Neuronal stem cell (in vitro differentiated cells): Measurements from ENCODE around the gene FHOD3.

Experiments used
- DNase-seq: peaks from one replicate; pipeline ENCODE4 v3.0.0-alpha.2; 2013; ENCODE audit warnings: low spot score
- H2AFZ ChIP-seq: one replicate; pipeline ENCODE4 v1.6.1; 2013; ENCODE audit warnings: mild to moderate bottlenecking, low read length, inconsistent platforms
- H2AK5ac ChIP-seq: 2 replicates; pipeline ENCODE4 v1.6.1; 2013; ENCODE audit warnings: low read depth, mild to moderate bottlenecking, inconsistent platforms, low read length, moderate library complexity, mixed read lengths
- H2BK120ac ChIP-seq: 2 replicates; pipeline ENCODE4 v1.6.1; 2013; ENCODE audit warnings: low read depth, mild to moderate bottlenecking, inconsistent platforms, low read length, moderate library complexity, mixed read lengths
- H2BK12ac ChIP-seq: one replicate; pipeline ENCODE4 v1.6.1; 2013; ENCODE audit warnings: low read length, inconsistent platforms
- H2BK15ac ChIP-seq: 2 replicates; pipeline ENCODE4 v1.6.1; 2013; ENCODE audit warnings: mild to moderate bottlenecking, low read length, inconsistent platforms, mixed read lengths
- H2BK5ac ChIP-seq: one replicate; pipeline ENCODE4 v1.6.1; 2013; ENCODE audit warnings: inconsistent platforms, mild to moderate bottlenecking, low read length, moderate library complexity
- H3K14ac ChIP-seq: one replicate; pipeline ENCODE4 v1.6.1; 2013; ENCODE audit warnings: low read length, inconsistent platforms
- H3K18ac ChIP-seq: 2 replicates; pipeline ENCODE4 v1.6.1; 2013; ENCODE audit warnings: low read length, inconsistent platforms
- H3K23ac ChIP-seq: 2 replicates; pipeline ENCODE4 v1.6.1; 2013; ENCODE audit warnings: low read depth, mild to moderate bottlenecking, mixed read lengths, low read length, inconsistent platforms; ENCODE audit not compliant: poor library complexity
- H3K27ac ChIP-seq: replicated peaks from 3 replicates; pipeline ENCODE4 v1.5.1; 2013; ENCODE audit warnings: low read length, inconsistent platforms
- H3K27me3 ChIP-seq, 3 experiments: 2 replicates each; pipeline ENCODE4 v1.6.1; 2013; ENCODE audit warnings: low read length in 3 of 3, mild to moderate bottlenecking in 2 of 3, inconsistent platforms in 1 of 3, low read depth in 1 of 3, mixed read lengths in 1 of 3, moderate library complexity in 1 of 3; ENCODE audit not compliant: control insufficient read depth in 3 of 3, insufficient read depth in 3 of 3
- H3K36me3 ChIP-seq, 2 donors: replicated peaks in 1 of 2; 2 replicates each; pipeline ENCODE4 v1.6.1; 2013; ENCODE audit warnings: low read length in 2 of 2; ENCODE audit not compliant: control insufficient read depth in 2 of 2, insufficient read depth in 2 of 2
- H3K4ac ChIP-seq: 2 replicates; pipeline ENCODE4 v1.6.1; 2013; ENCODE audit warnings: inconsistent platforms, mild to moderate bottlenecking, low read length, moderate library complexity
- H3K4me1 ChIP-seq, 2 donors: 1 replicate in 1 of 2; 2 replicates in 1 of 2; pipeline ENCODE4 v1.6.1; 2013; ENCODE audit warnings: low read length in 2 of 2, low read depth in 1 of 2; ENCODE audit not compliant: control insufficient read depth in 2 of 2, insufficient read depth in 1 of 2
- H3K4me2 ChIP-seq: one replicate; pipeline ENCODE4 v1.6.1; 2013; ENCODE audit warnings: mild to moderate bottlenecking, low read length, inconsistent platforms; ENCODE audit not compliant: insufficient read depth, poor library complexity, severe bottlenecking
- H3K4me3 ChIP-seq, 2 donors: 2 replicates each; pipeline ENCODE4 v1.5.1; 2013; ENCODE audit warnings: low read length in 2 of 2, mild to moderate bottlenecking in 2 of 2, inconsistent platforms in 1 of 2, moderate library complexity in 1 of 2
- H3K79me1 ChIP-seq: one replicate; pipeline ENCODE4 v1.6.1; 2013; ENCODE audit warnings: low read depth, mild to moderate bottlenecking, inconsistent platforms, low read length, moderate library complexity
- H3K9ac ChIP-seq: one replicate; pipeline ENCODE4 v1.6.1; 2013; ENCODE audit warnings: mild to moderate bottlenecking, low read depth, low read length, inconsistent platforms; ENCODE audit not compliant: poor library complexity
- H3K9me3 ChIP-seq, 2 donors: replicated peaks in 1 of 2; 2 replicates each; pipeline versions ENCODE3 to v1.6.1; 2013; ENCODE audit warnings: low read length in 2 of 2, mild to moderate bottlenecking in 2 of 2, inconsistent platforms in 1 of 2, low read depth in 1 of 2, mixed read lengths in 1 of 2, moderate library complexity in 1 of 2; ENCODE audit not compliant: control insufficient read depth in 2 of 2, insufficient read depth in 1 of 2
- H4K8ac ChIP-seq: one replicate; pipeline ENCODE4 v1.6.1; 2013; ENCODE audit warnings: low read depth, mild to moderate bottlenecking, inconsistent platforms, low read length, moderate library complexity
- H4K91ac ChIP-seq: one replicate; pipeline ENCODE4 v1.6.1; 2013; ENCODE audit warnings: low read length, low read depth, mild to moderate bottlenecking, inconsistent platforms; ENCODE audit not compliant: poor library complexity
- WGBS, 2 donors: extraction: QIAGEN DNeasy Blood & Tissue Kit; methylation state at CpG; one replicate each; pipeline ENCODE4 v1.1.7; 2013; ENCODE audit warnings: missing lambda C conversion rate in 2 of 2, mixed read lengths in 1 of 2; ENCODE audit not compliant: insufficient read length in 2 of 2, insufficient replicate concordance in 1 of 2; ENCODE audit errors: extremely low coverage in 2 of 2; 5-methylcytosine and 5-hydroxymethylcytosine counted together

FHOD3 gene

DNA sequence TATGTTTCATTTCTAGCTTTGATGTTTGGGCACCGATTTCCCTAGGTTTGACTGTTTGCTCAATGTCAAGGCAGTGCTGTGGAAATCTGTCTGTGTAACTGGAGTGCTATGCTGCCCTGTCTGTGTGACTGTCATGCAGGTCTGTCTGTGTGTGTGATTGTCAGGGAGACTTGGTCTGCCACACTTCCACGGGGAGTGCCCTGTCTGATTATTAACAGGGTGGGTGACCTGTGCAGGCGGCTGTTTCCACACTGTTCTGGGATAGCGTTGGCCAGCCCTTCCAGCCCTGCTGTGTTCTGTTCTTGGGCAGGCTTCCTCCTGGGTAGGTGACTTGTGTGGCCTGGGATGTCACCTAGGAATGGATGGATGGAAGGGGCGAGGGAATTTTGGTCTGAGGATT lies 85.3 kb downstream of the FHOD3 start:
- Histone ChIP-seq H3K9me3 (peaks cover 0 to 2% of the 10 kb centered on the region in 2 donors), H2BK15ac (no peak overlapping the region), H3K4me3 (no peak overlapping the region), H3K4me2 (no peak overlapping the region), H3K36me3 (peaks cover 2 to 6% of the 10 kb centered on the region in 2 donors), H4K91ac (no peak overlapping the region), H3K27me3 (peaks cover 0 to 2% (median 0%) of the 10 kb centered on the region in 3 experiments), H3K23ac (no peak overlapping the region), H3K18ac (peak overlapping the region; percentile 4), H3K27ac (no peak overlapping the region), H3K9ac (no peak overlapping the region), H3K4ac (no peak overlapping the region), H2AFZ (no peak overlapping the region), H3K14ac (no peak overlapping the region), H4K8ac (no peak overlapping the region), H3K4me1 (peaks cover 0 to 4% of the 10 kb centered on the region in 2 donors), H2BK12ac (no peak overlapping the region), H2BK5ac (no peak overlapping the region), H2AK5ac (no peak overlapping the region), H3K79me1 (no peaks in the 10 kb centered on the region), H2BK120ac (no peak overlapping the region)
- no CpG with 5 or more reads among the region's 5 CpGs for WGBS, 2 donors
- DNase-seq, result no peak

- Histone ChIP-seq H2BK15ac (no peak overlapping the region), H3K23ac (no peak overlapping the region), H4K91ac (no peak overlapping the region), H2BK120ac (no peak overlapping the region), H3K14ac (no peak overlapping the region), H3K4me1 (peaks cover 0 to 4% of the 10 kb centered on the region in 2 donors), H3K79me1 (peaks cover 2% of the 10 kb centered on the region), H2BK5ac (no peak overlapping the region), H3K4me2 (no peak overlapping the region), H2AFZ (no peak overlapping the region), H3K9ac (no peak overlapping the region), H3K9me3 (peaks cover 0 to 2% of the 10 kb centered on the region in 2 donors), H3K27ac (no peak overlapping the region), H3K36me3 (peaks cover 2 to 8% of the 10 kb centered on the region in 2 donors), H3K4ac (no peak overlapping the region), H3K18ac (no peak overlapping the region), H3K4me3 (no peak overlapping the region), H4K8ac (no peak overlapping the region), H2AK5ac (no peak overlapping the region), H3K27me3 (peaks cover 0 to 2% (median 0%) of the 10 kb centered on the region in 3 experiments), H2BK12ac (no peak overlapping the region)
- no CpG with 5 or more reads among the region's 10 CpGs for WGBS, 2 donors
- no peak for DNase-seq
Measured at GRCh38 chr18:36386150-36386920, 88.8 kb downstream of the FHOD3 start.

- H2BK120ac ChIP-seq, result no peak overlapping the region
- H3K27ac ChIP-seq, result no peak overlapping the region
- H3K4me2 ChIP-seq, result no peak overlapping the region
- H4K8ac ChIP-seq, result peak overlapping the region; percentile 19
- no peak overlapping the region for H2BK15ac ChIP-seq
- no peak overlapping the region for H3K9ac ChIP-seq
- H3K18ac ChIP-seq, result no peak overlapping the region
- peaks cover 0 to 2% of the 10 kb centered on the region in 2 donors for H3K9me3 ChIP-seq
- peaks cover 0 to 8% of the 10 kb centered on the region in 2 donors for H3K36me3 ChIP-seq
- peaks cover 2% of the 10 kb centered on the region for H3K79me1 ChIP-seq
- no peak for DNase-seq
- H2BK5ac ChIP-seq, result no peak overlapping the region
- H3K4ac ChIP-seq, result no peak overlapping the region
- H2AK5ac ChIP-seq, result no peak overlapping the region
- H4K91ac ChIP-seq, result no peak overlapping the region
- no peak overlapping the region for H2AFZ ChIP-seq
- no peak overlapping the region for H3K4me3 ChIP-seq
- WGBS, 2 donors, result no CpG with 5 or more reads among the region's 3 CpGs
- no peak overlapping the region for H2BK12ac ChIP-seq
- H3K23ac ChIP-seq, result no peak overlapping the region
- no peaks in the 10 kb centered on the region for H3K4me1 ChIP-seq
- H3K27me3 ChIP-seq, result peaks cover 0 to 2% (median 0%) of the 10 kb centered on the region in 3 experiments
- H3K14ac ChIP-seq, result no peak overlapping the region
Measured at GRCh38 chr18:36387310-36387709, 89.8 kb downstream of the FHOD3 start.

DNA sequence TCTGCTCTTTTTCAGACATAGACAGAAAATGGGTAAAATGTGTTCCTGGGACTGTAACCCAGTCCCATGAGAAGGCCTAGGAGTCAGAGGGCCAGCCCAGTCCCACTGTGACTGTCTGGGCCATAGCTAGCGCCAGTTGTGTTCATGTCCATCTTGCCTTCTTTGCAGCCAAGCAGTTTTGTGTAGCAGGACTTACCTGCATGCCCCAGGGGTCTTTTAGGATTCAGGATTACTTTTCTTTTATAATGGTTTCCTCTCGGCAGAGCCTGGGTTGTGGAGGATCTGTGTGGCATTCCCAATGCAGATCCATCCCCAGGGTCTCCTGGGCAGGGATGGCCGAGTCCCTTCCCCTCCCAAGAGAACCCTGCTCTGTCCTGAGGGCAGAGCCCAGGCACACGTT lies 90.8 kb downstream of the FHOD3 start:
- no peak overlapping the region for H3K4me2 ChIP-seq
- peaks cover 0 to 2% (median 0%) of the 10 kb centered on the region in 3 experiments for H3K27me3 ChIP-seq
- H2AFZ ChIP-seq, result no peak overlapping the region
- H3K18ac ChIP-seq, result no peak overlapping the region
- H3K4me1 ChIP-seq, result no peaks in the 10 kb centered on the region
- no peak overlapping the region for H3K14ac ChIP-seq
- H3K27ac ChIP-seq, result no peak overlapping the region
- no peak overlapping the region for H4K8ac ChIP-seq
- no peak overlapping the region for H3K4ac ChIP-seq
- H3K4me3 ChIP-seq, result no peak overlapping the region
- H2BK15ac ChIP-seq, result no peak overlapping the region
- H4K91ac ChIP-seq, result no peak overlapping the region
- no peak overlapping the region for H2BK5ac ChIP-seq
- no peak overlapping the region for H2BK12ac ChIP-seq
- no peak overlapping the region for H2AK5ac ChIP-seq
- H3K79me1 ChIP-seq, result peaks cover 2% of the 10 kb centered on the region
- H3K23ac ChIP-seq, result no peak overlapping the region
- DNase-seq, result no peak
- peaks cover 3 to 5% of the 10 kb centered on the region in 2 donors for H3K9me3 ChIP-seq
- no peak overlapping the region for H3K9ac ChIP-seq
- WGBS, 2 donors, result no CpG with 5 or more reads among the region's 4 CpGs
- peaks cover 0 to 8% of the 10 kb centered on the region in 2 donors for H3K36me3 ChIP-seq
- no peak overlapping the region for H2BK120ac ChIP-seq
